B cell (primary cell): ENCODE data around the gene AOC2. TPM values are rescaled to one million over a fixed set of nuclear protein-coding genes. Genes with fewer than 3 reads are reported as not detected.

Experiments used
- ATAC-seq: fragments of 200-7000 bp; cut with Tn5 transposase; one replicate; pipeline ENCODE4 v1.10.0; 2021; ENCODE audit warnings: low read depth, mild to moderate bottlenecking, moderate number of reproducible peaks, moderate library complexity
- CTCF ChIA-PET: fragments of 350-600 bp; sonication (Branson Sonifier 250); formaldehyde crosslinking; loops from one replicate; lab custom pipeline; 2021; ENCODE audit warnings: antibody characterized with exemption, inconsistent platforms; lab: Charles Lee
- POLR2A ChIA-PET: fragments of 350-600 bp; sonication (Branson Sonifier 250); formaldehyde crosslinking; loops from one replicate; lab custom pipeline; 2021; ENCODE audit warnings: antibody characterized with exemption; lab: Charles Lee
- DNase-seq: peaks from one replicate; pipeline ENCODE4 v3.0.0; 2013
- H2AFZ ChIP-seq: 2 replicates; pipeline ENCODE4 v1.6.1; 2012; ENCODE audit warnings: mild to moderate bottlenecking, low read depth, low read length; ENCODE audit not compliant: insufficient read depth, poor library complexity, severe bottlenecking
- H3K27ac ChIP-seq, 2 donors: 1 replicate in 1 of 2; 2 replicates in 1 of 2; pipeline ENCODE4 v1.5.1; 2012 to 2013; ENCODE audit warnings: low read length in 2 of 2, mild to moderate bottlenecking in 2 of 2, moderate library complexity in 1 of 2
- H3K27me3 ChIP-seq, 4 experiments: fragments of 200-600 bp in 1 of 4; sonication (generic) in 1 of 4; replicated peaks in 1 of 4; 1 replicate in 2 of 4; 2 replicates in 2 of 4; pipeline versions ENCODE4 v1.6.1 to v1.7.0; 2013 to 2016; ENCODE audit warnings: low read length in 3 of 4, mild to moderate bottlenecking in 2 of 4, mixed read lengths in 1 of 4, moderate library complexity in 1 of 4; ENCODE audit not compliant: insufficient read depth in 4 of 4, control insufficient read depth in 3 of 4; ENCODE audit errors: control extremely low read depth in 1 of 4
- H3K36me3 ChIP-seq, 2 experiments: replicated peaks in 1 of 2; 1 replicate in 1 of 2; 2 replicates in 1 of 2; pipeline versions ENCODE4 v1.6.1 to v1.7.1; 2013; ENCODE audit warnings: low read length in 1 of 2; ENCODE audit not compliant: insufficient read depth in 2 of 2, control insufficient read depth in 1 of 2; ENCODE audit errors: control extremely low read depth in 1 of 2, extremely low read depth in 1 of 2
- H3K4me1 ChIP-seq, 2 donors: fragments of 200-600 bp in 1 of 2; sonication (generic) in 1 of 2; 1 replicate in 1 of 2; 2 replicates in 1 of 2; pipeline versions ENCODE4 v1.5.1 to v1.6.1; 2013 to 2017; ENCODE audit warnings: low read length in 2 of 2; ENCODE audit not compliant: control insufficient read depth in 2 of 2, insufficient read depth in 2 of 2
- H3K4me2 ChIP-seq: replicated peaks from 2 replicates; pipeline ENCODE3; 2012; ENCODE audit warnings: mild to moderate bottlenecking, low read depth, low read length; ENCODE audit not compliant: poor library complexity, severe bottlenecking
- H3K4me3 ChIP-seq, 5 experiments: fragments of 200-600 bp in 1 of 5; sonication (generic) in 1 of 5; 1 replicate in 3 of 5; 2 replicates in 2 of 5; pipeline versions ENCODE4 v1.5.1 to v1.7.0; 2011 to 2016; ENCODE audit warnings: low read length in 4 of 5, mild to moderate bottlenecking in 4 of 5, low read depth in 2 of 5, control low read depth in 1 of 5, moderate library complexity in 1 of 5; ENCODE audit not compliant: insufficient read depth in 1 of 5; ENCODE audit errors: control extremely low read depth in 1 of 5, extremely low read depth in 1 of 5
- H3K79me2 ChIP-seq: fragments of 200-600 bp; sonication (generic); one replicate; pipeline ENCODE4 v1.6.0; 2016; ENCODE audit warnings: low read length; ENCODE audit not compliant: control insufficient read depth, insufficient read depth
- H3K9ac ChIP-seq: fragments of 200-600 bp; sonication (generic); 2 replicates; pipeline ENCODE4 v1.6.1; 2017; ENCODE audit warnings: mild to moderate bottlenecking, low read length, moderate library complexity
- H3K9me3 ChIP-seq, 3 donors: one replicate each; pipeline versions ENCODE4 v1.6.1 to v1.7.1; 2013; ENCODE audit warnings: low read length in 2 of 3; ENCODE audit not compliant: control insufficient read depth in 2 of 3, insufficient read depth in 1 of 3; ENCODE audit errors: control extremely low read depth in 1 of 3
- H4K20me1 ChIP-seq: 2 replicates; pipeline ENCODE4 v1.6.0; 2012; ENCODE audit warnings: mild to moderate bottlenecking, low read length; ENCODE audit not compliant: insufficient read depth, control insufficient read depth, poor library complexity, severe bottlenecking
- H3K27ac Mint-ChIP-seq: one replicate; pipeline ENCODE4 v1.8.0; 2021; ENCODE audit warnings: mixed read lengths
- H3K27me3 Mint-ChIP-seq: one replicate; pipeline ENCODE4 v1.8.0; 2021; ENCODE audit warnings: mixed read lengths
- H3K4me1 Mint-ChIP-seq: one replicate; pipeline ENCODE4 v1.8.0; 2021; ENCODE audit warnings: mixed read lengths
- H3K4me3 Mint-ChIP-seq: one replicate; pipeline ENCODE4 v1.8.0; 2021; ENCODE audit warnings: mixed read lengths
- H3K9me3 Mint-ChIP-seq: one replicate; pipeline ENCODE4 v1.8.0; 2022; ENCODE audit warnings: mixed read lengths; ENCODE audit not compliant: insufficient read depth
- EZH2 ChIP-seq: IDR thresholded peaks from 2 replicates; pipeline ENCODE4 v1.6.1; 2012; ENCODE audit warnings: borderline replicate concordance, low read depth, mild to moderate bottlenecking, moderate library complexity, low read length; ENCODE audit not compliant: insufficient read depth, poor library complexity, severe bottlenecking
- WGBS: methylation state at CpG from one replicate; pipeline ENCODE4 v1.1.5; 2013; ENCODE audit warnings: missing lambda C conversion rate; ENCODE audit not compliant: insufficient coverage; 5-methylcytosine and 5-hydroxymethylcytosine counted together
- intact Hi-C: fragments of 100-400 bp; cut with micrococcal nuclease; formaldehyde crosslinking; loops from one replicate; pipeline ENCODE4 v1.10.0; 2022
- polyA plus RNA-seq: library from polyadenylated mRNA; depleted of rRNA; stranded (reverse); fragments of >200 nt; gene quantifications from 2 replicates; pipeline ENCODE4 v1.2.3, GENCODE V29; 2012
- total RNA-seq, 2 donors: library from RNA; stranded (reverse); fragments of 120-200 nt in 1 of 2; gene quantifications; 1 replicate in 1 of 2; 2 replicates in 1 of 2; pipeline versions ENCODE4 v1.2.3 to v1.2.4, GENCODE V29; 2013 to 2022
- TF ChIP-seq, protein P1 (sequence below): fragments of 200-600 bp; IDR thresholded peaks from one replicate; pipeline ENCODE4 v1.8.0; 2022; ENCODE audit warnings: antibody characterized with exemption, mild to moderate bottlenecking

AOC2 gene
- total and polyA plus RNA-seq, 2 donors (not counting 1 experiment from before 2014, with no cell fraction given): 1.9 to 3.8 TPM

DNA sequence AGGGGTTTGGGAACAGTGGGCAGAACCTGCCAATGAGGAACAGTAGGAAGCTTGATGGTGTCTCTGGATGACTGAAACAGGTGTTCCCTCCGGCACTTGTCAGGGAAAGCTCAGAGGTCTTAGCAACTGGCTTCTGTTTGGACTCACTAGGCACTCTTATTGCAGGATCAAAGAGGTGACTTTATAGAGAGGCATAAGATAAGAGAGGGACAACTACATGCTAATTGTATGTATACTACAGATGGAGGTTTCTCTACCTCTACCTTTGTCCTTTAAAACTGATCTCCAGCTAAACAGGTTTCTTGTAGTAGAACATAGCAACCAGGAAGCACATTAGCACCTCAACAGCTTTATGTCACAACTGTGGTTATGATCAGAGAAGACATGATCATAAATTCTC, 38.1 kb upstream of the AOC2 start:
- Mint-ChIP-seq H3K9me3 (no peaks in the 10 kb centered on the region), H3K27ac (no peak overlapping the region), H3K27me3 (no peaks in the 10 kb centered on the region), H3K4me3 (no peak overlapping the region), H3K4me1 (no peaks in the 10 kb centered on the region)
- TF ChIP-seq, protein P1, sequence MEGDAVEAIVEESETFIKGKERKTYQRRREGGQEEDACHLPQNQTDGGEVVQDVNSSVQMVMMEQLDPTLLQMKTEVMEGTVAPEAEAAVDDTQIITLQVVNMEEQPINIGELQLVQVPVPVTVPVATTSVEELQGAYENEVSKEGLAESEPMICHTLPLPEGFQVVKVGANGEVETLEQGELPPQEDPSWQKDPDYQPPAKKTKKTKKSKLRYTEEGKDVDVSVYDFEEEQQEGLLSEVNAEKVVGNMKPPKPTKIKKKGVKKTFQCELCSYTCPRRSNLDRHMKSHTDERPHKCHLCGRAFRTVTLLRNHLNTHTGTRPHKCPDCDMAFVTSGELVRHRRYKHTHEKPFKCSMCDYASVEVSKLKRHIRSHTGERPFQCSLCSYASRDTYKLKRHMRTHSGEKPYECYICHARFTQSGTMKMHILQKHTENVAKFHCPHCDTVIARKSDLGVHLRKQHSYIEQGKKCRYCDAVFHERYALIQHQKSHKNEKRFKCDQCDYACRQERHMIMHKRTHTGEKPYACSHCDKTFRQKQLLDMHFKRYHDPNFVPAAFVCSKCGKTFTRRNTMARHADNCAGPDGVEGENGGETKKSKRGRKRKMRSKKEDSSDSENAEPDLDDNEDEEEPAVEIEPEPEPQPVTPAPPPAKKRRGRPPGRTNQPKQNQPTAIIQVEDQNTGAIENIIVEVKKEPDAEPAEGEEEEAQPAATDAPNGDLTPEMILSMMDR: no peak
- no peak for TF ChIP-seq EZH2
- ChIA-PET CTCF (interaction anchor here (0.7 kb wide), 1 partner anchor 24 kb away, joined by 4 read pairs; no protein-coding TSS in a partner anchor), POLR2A (interaction anchor here (0.7 kb wide), 1 partner anchor 901 kb away, joined by 4 read pairs; no protein-coding TSS in a partner anchor)
- WGBS: 100% methylated on average over 1 of the region's 1 CpG
- DNase-seq (no peak), ATAC-seq (no peak)
- Histone ChIP-seq H2AFZ (no peak overlapping the region), H3K9ac (no peak overlapping the region), H3K27me3 (no peaks in the 10 kb centered on the region), H3K36me3 (peaks cover under 1 to 17% of the 10 kb centered on the region in 2 experiments), H3K4me2 (no peak overlapping the region), H4K20me1 (no peaks in the 10 kb centered on the region), H3K4me1 (no peaks in the 10 kb centered on the region), H3K79me2 (no peaks in the 10 kb centered on the region), H3K9me3 (no peaks in the 10 kb centered on the region), H3K27ac (no peak overlapping the region), H3K4me3 (no peak overlapping the region)
- intact Hi-C loops: no loop called here

DNA sequence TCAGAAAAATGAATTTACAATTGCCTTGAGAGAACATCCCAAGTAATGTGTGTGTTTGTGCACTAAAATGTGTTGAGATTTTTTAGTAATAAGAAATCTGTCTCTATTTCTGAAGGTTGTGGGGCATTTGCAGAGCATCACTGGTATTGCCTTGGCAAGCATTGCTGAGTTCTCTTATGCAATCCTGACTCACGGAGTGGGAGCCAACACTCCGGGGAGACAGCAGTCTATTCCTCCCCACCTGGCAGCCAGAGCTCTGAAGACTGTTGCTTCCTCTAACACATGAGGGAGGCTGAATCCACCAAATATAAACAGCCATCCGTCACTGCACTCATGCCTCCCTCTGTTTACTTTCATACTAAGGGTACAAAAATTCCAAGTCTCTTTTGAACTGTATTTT, 35.1 kb upstream of the AOC2 start:
- intact Hi-C loops: no loop called here
- Histone ChIP-seq H3K4me3 (no peak overlapping the region), H3K4me1 (no peaks in the 10 kb centered on the region), H3K9ac (no peak overlapping the region), H3K9me3 (no peaks in the 10 kb centered on the region), H3K79me2 (no peaks in the 10 kb centered on the region), H3K4me2 (no peak overlapping the region), H3K36me3 (peaks cover 3 to 32% of the 10 kb centered on the region in 2 experiments), H3K27ac (no peak overlapping the region), H4K20me1 (no peaks in the 10 kb centered on the region), H3K27me3 (no peaks in the 10 kb centered on the region), H2AFZ (no peak overlapping the region)
- Mint-ChIP-seq H3K4me3 (no peak overlapping the region), H3K4me1 (no peaks in the 10 kb centered on the region), H3K27me3 (no peaks in the 10 kb centered on the region), H3K9me3 (no peaks in the 10 kb centered on the region), H3K27ac (no peak overlapping the region)
- POLR2A ChIA-PET: no interaction called here
- DNase-seq (no peak), ATAC-seq (no peak)
- WGBS: no CpG with 5 or more reads among the region's 3 CpGs
- TF ChIP-seq, protein P1: no peak
- TF ChIP-seq EZH2: no peak
- CTCF ChIA-PET: interaction anchor here (0.5 kb wide), 1 partner anchor 265 kb away, joined by 4 read pairs; no protein-coding TSS in a partner anchor
